Fibroblast of lung (primary cell): Measurements from ENCODE around the gene SHISA9. TPM values are rescaled to one million over a fixed set of nuclear protein-coding genes. Genes with fewer than 3 reads are reported as not detected.

Source experiments
- DNase-seq, 2 donors: peaks; one replicate each; pipeline versions ENCODE4 v3.0.0 to v3.0.0-alpha.2; 2010; ENCODE audit warnings: low read depth in 2 of 2
- H2AFZ ChIP-seq: 2 replicates; pipeline ENCODE4 v1.5.1; 2012; ENCODE audit warnings: low read length, control low read depth, inconsistent platforms
- H3K27ac ChIP-seq: 2 replicates; pipeline ENCODE4 v1.5.1; 2011; ENCODE audit warnings: low read length, control low read depth; ENCODE audit not compliant: insufficient read depth
- H3K27me3 ChIP-seq: 2 replicates; pipeline ENCODE4 v1.5.1; 2011; ENCODE audit warnings: mild to moderate bottlenecking, low read length; ENCODE audit not compliant: control insufficient read depth, insufficient read depth
- H3K36me3 ChIP-seq: 2 replicates; pipeline ENCODE4 v1.5.1; 2011; ENCODE audit warnings: low read length; ENCODE audit not compliant: control insufficient read depth, insufficient read depth
- H3K4me1 ChIP-seq: 2 replicates; pipeline ENCODE4 v1.5.1; 2011; ENCODE audit warnings: low read length; ENCODE audit not compliant: control insufficient read depth, insufficient read depth; ENCODE audit errors: extremely low read depth
- H3K4me2 ChIP-seq: 2 replicates; pipeline ENCODE4 v1.5.1; 2011; ENCODE audit warnings: low read length, control low read depth; ENCODE audit not compliant: insufficient read depth; ENCODE audit errors: extremely low read depth
- H3K4me3 ChIP-seq, 4 experiments: fragments of 200-600 bp in 1 of 4; sonication (generic) in 1 of 4; replicated peaks in 1 of 4; 2 replicates each; pipeline ENCODE4 v1.5.1; 2011 to 2016; ENCODE audit warnings: low read length in 4 of 4, low read depth in 3 of 4, mild to moderate bottlenecking in 3 of 4, control low read depth in 2 of 4, inconsistent platforms in 1 of 4, mixed read lengths in 1 of 4; ENCODE audit not compliant: insufficient read depth in 1 of 4; ENCODE audit errors: control extremely low read depth in 1 of 4
- H3K79me2 ChIP-seq: 2 replicates; pipeline ENCODE4 v1.5.1; 2012; ENCODE audit warnings: mild to moderate bottlenecking, low read length, inconsistent platforms; ENCODE audit not compliant: control insufficient read depth, insufficient read depth
- H3K9ac ChIP-seq: 2 replicates; pipeline ENCODE4 v1.5.1; 2011; ENCODE audit warnings: mild to moderate bottlenecking, low read length, control low read depth; ENCODE audit not compliant: insufficient read depth
- H3K9me3 ChIP-seq: 2 replicates; pipeline ENCODE4 v1.5.1; 2012; ENCODE audit warnings: low read depth, low read length; ENCODE audit not compliant: control insufficient read depth, insufficient read depth
- H4K20me1 ChIP-seq: 2 replicates; pipeline ENCODE4 v1.5.1; 2011; ENCODE audit warnings: low read length; ENCODE audit not compliant: control insufficient read depth, insufficient read depth; ENCODE audit errors: extremely low read depth
- CTCF ChIP-seq, 2 donors: IDR thresholded peaks in 1 of 2; conservative IDR thresholded peaks in 1 of 2; 1 replicate in 1 of 2; 2 replicates in 1 of 2; pipeline ENCODE4 v1.5.1; 2011 to 2012; ENCODE audit warnings: low read length in 2 of 2, control low read depth in 1 of 2, inconsistent platforms in 1 of 2, low read depth in 1 of 2, mild to moderate bottlenecking in 1 of 2
- EZH2 ChIP-seq: IDR thresholded peaks from 2 replicates; pipeline ENCODE4 v1.5.1; 2012; ENCODE audit warnings: low read length, control low read depth, mild to moderate bottlenecking; ENCODE audit errors: missing control alignments
- polyA plus RNA-seq, 2 donors: library from polyadenylated mRNA; depleted of rRNA in 1 of 2; stranded (reverse) in 1 of 2; unstranded in 1 of 2; fragments of >200 nt; gene quantifications; 2 replicates each; pipeline ENCODE4 v1.2.1, GENCODE V29; 2011 to 2012; ENCODE audit warnings: missing spikeins in 1 of 2
- total RNA-seq: library from RNA; depleted of rRNA; stranded (reverse); fragments of >200 nt; gene quantifications from 2 replicates; pipeline ENCODE4 v1.2.1, GENCODE V29; 2014

Gene SHISA9
- total and polyA plus RNA-seq, 2 donors (not counting 1 experiment from before 2014, with no cell fraction given): not detected

- no peaks in the 10 kb centered on the region for H3K9me3 ChIP-seq
- H3K27me3 ChIP-seq: no peaks in the 10 kb centered on the region
- H2AFZ ChIP-seq: no peak overlapping the region
- H4K20me1 ChIP-seq: no peaks in the 10 kb centered on the region
- no peak for TF ChIP-seq EZH2
- no peak for TF ChIP-seq CTCF (conservative IDR thresholded peaks at IDR 0.05 in 1 of 2, IDR thresholded peaks at IDR 0.05 in 1 of 2; ENCODE audit: low read depth in 1 of 2, low read length in 2 of 2)
- DNase-seq: no peak
- H3K4me2 ChIP-seq: no peak overlapping the region
- H3K79me2 ChIP-seq: no peaks in the 10 kb centered on the region
- H3K9ac ChIP-seq: no peak overlapping the region
- H3K36me3 ChIP-seq: no peaks in the 10 kb centered on the region
- no peak overlapping the region for H3K4me3 ChIP-seq
- no peak overlapping the region for H3K27ac ChIP-seq
- no peaks in the 10 kb centered on the region for H3K4me1 ChIP-seq
Observed at GRCh38 chr16:13042291-13042685, 140.9 kb downstream of the SHISA9 start.

GRCh38 chr16:13046061-13046821 is 144.8 kb downstream of the SHISA9 start:
- TF ChIP-seq CTCF (conservative IDR thresholded peaks at IDR 0.05 in 1 of 2, IDR thresholded peaks at IDR 0.05 in 1 of 2; ENCODE audit: low read depth in 1 of 2, low read length in 2 of 2) (no peak), EZH2 (no peak)
- Histone ChIP-seq H3K27me3 (no peaks in the 10 kb centered on the region), H4K20me1 (no peaks in the 10 kb centered on the region), H3K4me1 (no peaks in the 10 kb centered on the region), H2AFZ (no peak overlapping the region), H3K79me2 (no peaks in the 10 kb centered on the region), H3K4me3 (no peak overlapping the region), H3K36me3 (no peaks in the 10 kb centered on the region), H3K9ac (no peak overlapping the region), H3K4me2 (no peak overlapping the region), H3K9me3 (no peaks in the 10 kb centered on the region), H3K27ac (no peak overlapping the region)
- DNase-seq: no peak

- no peaks in the 10 kb centered on the region for H3K9me3 ChIP-seq
- no peaks in the 10 kb centered on the region for H4K20me1 ChIP-seq
- H3K36me3 ChIP-seq: no peaks in the 10 kb centered on the region
- H3K4me3 ChIP-seq: no peak overlapping the region
- H3K27me3 ChIP-seq: no peaks in the 10 kb centered on the region
- H3K79me2 ChIP-seq: no peaks in the 10 kb centered on the region
- no peak overlapping the region for H2AFZ ChIP-seq
- no peak overlapping the region for H3K27ac ChIP-seq
- TF ChIP-seq CTCF (conservative IDR thresholded peaks at IDR 0.05 in 1 of 2, IDR thresholded peaks at IDR 0.05 in 1 of 2; ENCODE audit: low read depth in 1 of 2, low read length in 2 of 2) (no peak), EZH2 (no peak)
- no peak for DNase-seq
- H3K9ac ChIP-seq: no peak overlapping the region
- no peak overlapping the region for H3K4me2 ChIP-seq
- no peaks in the 10 kb centered on the region for H3K4me1 ChIP-seq
Observed at GRCh38 chr16:13047276-13047675, 145.9 kb downstream of the SHISA9 start.
